HEK293 (cell line): ENCODE results near the gene PIGS.

Source experiments
- CTCF ChIP-seq: fragments of 450-650 bp; formaldehyde crosslinking; IDR thresholded peaks from 2 replicates; pipeline ENCODE4 v1.5.1; 2016; ENCODE audit warnings: missing biosample characterization, missing genetic modification characterization
- ZNF23 ChIP-seq: fragments of 450-650 bp; formaldehyde crosslinking; IDR thresholded peaks from 2 replicates; pipeline ENCODE4 v1.5.1; 2016; ENCODE audit warnings: missing biosample characterization, missing genetic modification characterization, borderline replicate concordance
- ZNF707 ChIP-seq: fragments of 450-650 bp; formaldehyde crosslinking; IDR thresholded peaks from 2 replicates; pipeline ENCODE4 v1.5.1; 2016; ENCODE audit warnings: missing biosample characterization, missing genetic modification characterization
- ZSCAN18 ChIP-seq: fragments of 450-650 bp; formaldehyde crosslinking; IDR thresholded peaks from 2 replicates; pipeline ENCODE4 v1.5.1; 2016; ENCODE audit warnings: missing biosample characterization, missing genetic modification characterization

GRCh38 chr17:28519236-28519635, 52.1 kb downstream of the PIGS start:
- TF ChIP-seq ZNF707, result no peak
- TF ChIP-seq CTCF, result no peak
- no peak for TF ChIP-seq ZSCAN18 (tag by site-specific recombination)
- TF ChIP-seq ZNF23 (tag by site-specific recombination), result no peak
